ENCODE results near the gene STK4. TPM values are rescaled to one million over a fixed set of nuclear protein-coding genes. Genes with fewer than 3 reads are reported as not detected.

Gene STK4
- total RNA-seq, 1 donor from 2014 or later: 25.3 TPM

DNA sequence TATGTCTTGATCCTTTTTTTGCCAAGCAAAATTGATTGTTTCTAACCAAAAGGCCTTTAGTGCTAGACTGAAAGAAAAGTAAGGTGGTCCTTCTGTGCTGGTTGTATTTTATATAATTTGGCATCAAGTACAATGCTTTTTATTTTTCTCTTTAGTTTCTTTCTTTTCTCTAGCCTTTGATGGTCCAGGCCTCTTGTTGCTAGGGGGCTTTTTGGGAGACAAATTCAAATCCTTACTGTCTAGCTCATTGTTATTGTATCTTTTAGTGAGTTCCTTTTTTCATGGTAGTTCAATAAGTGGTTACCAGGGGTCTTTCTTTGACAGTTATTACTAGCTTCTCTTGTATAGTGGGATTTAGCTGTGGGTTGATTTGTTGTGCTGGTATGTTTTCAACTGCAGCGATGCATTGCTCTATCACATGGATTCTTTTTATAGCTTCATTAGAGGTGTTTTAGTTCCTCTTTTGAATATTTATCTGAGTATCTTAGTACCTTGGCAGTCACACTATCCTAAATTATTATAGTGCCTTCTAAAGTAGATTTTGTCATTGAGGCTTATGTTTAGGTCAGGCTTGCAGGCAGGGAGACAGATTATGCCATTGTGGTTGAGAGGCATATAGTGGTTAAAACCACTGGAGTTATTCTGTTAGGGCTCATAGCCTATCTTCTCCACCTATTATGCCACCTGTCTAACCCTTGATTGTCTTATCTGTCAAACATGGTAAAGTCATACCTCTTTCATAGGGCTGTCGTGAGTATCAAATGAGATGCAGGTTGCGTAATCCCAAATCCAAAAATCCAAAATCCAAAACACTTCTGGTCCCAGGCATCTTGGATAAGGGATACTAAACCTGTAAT is 85.1 kb downstream of the STK4 start:
- H3K4me1 Mint-ChIP-seq (ENCODE audit: unreplicated experiment): peaks cover 71% of the 10 kb centered on the region
- no peak for DNase-seq (ENCODE audit: extremely low spot score, unreplicated experiment)
- no peak overlapping the region for H3K27ac Mint-ChIP-seq (ENCODE audit: unreplicated experiment)
- no peaks in the 10 kb centered on the region for H3K27me3 Mint-ChIP-seq (ENCODE audit: unreplicated experiment)
- TF ChIP-seq, protein P1, sequence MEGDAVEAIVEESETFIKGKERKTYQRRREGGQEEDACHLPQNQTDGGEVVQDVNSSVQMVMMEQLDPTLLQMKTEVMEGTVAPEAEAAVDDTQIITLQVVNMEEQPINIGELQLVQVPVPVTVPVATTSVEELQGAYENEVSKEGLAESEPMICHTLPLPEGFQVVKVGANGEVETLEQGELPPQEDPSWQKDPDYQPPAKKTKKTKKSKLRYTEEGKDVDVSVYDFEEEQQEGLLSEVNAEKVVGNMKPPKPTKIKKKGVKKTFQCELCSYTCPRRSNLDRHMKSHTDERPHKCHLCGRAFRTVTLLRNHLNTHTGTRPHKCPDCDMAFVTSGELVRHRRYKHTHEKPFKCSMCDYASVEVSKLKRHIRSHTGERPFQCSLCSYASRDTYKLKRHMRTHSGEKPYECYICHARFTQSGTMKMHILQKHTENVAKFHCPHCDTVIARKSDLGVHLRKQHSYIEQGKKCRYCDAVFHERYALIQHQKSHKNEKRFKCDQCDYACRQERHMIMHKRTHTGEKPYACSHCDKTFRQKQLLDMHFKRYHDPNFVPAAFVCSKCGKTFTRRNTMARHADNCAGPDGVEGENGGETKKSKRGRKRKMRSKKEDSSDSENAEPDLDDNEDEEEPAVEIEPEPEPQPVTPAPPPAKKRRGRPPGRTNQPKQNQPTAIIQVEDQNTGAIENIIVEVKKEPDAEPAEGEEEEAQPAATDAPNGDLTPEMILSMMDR (IDR thresholded peaks at IDR 0.05): no peak
- no peak overlapping the region for H3K4me3 Mint-ChIP-seq (ENCODE audit: unreplicated experiment)
- no peaks in the 10 kb centered on the region for H3K9me3 Mint-ChIP-seq (ENCODE audit: unreplicated experiment)
- peaks cover 8% of the 10 kb centered on the region for H3K36me3 Mint-ChIP-seq (ENCODE audit: unreplicated experiment)

DNA sequence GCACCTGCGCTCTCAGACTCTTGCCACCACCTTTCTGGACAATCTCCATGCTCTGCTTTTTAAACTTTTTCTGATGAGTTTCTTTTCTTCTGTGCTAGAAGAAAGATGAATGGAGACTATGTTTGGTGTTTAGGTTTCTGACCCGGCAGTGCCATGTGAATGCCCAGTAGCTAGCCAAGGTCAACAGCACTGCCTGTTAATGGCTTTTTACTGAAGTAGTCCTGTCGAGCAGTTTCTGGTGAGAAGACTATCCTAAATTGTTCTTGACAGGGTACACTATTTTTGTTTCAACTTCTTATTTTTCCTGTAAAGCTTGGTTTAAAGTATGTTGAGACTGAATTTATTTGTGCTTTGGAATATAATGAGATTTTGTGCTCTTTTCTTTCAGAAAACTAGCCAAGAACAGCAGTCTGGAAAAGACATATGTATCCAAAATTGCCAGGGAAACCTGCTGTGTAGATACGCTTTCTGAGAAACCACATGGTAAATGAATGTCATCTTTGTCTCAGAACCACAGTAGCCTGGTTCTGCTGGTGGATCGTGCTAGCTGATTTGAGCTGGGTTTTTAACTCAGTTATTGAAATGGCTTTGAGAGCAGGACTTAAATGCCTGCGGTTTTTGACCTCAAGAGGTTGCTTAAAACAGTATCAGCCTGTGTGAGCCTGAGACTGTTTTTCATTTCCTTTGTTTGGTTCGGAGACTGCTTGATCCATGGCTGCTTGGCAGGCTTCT is 86.6 kb downstream of the STK4 start:
- peaks cover 75% of the 10 kb centered on the region for H3K4me1 Mint-ChIP-seq (ENCODE audit: unreplicated experiment)
- no peaks in the 10 kb centered on the region for H3K9me3 Mint-ChIP-seq (ENCODE audit: unreplicated experiment)
- H3K27ac Mint-ChIP-seq (ENCODE audit: unreplicated experiment): peak overlapping the region; percentile 94
- peak overlapping the region; percentile 32 for H3K4me3 Mint-ChIP-seq (ENCODE audit: unreplicated experiment)
- H3K36me3 Mint-ChIP-seq (ENCODE audit: unreplicated experiment): peaks cover 10% of the 10 kb centered on the region
- no peaks in the 10 kb centered on the region for H3K27me3 Mint-ChIP-seq (ENCODE audit: unreplicated experiment)
- TF ChIP-seq, protein P1 (IDR thresholded peaks at IDR 0.05): no peak
- DNase-seq (ENCODE audit: extremely low spot score, unreplicated experiment): no peak

DNA sequence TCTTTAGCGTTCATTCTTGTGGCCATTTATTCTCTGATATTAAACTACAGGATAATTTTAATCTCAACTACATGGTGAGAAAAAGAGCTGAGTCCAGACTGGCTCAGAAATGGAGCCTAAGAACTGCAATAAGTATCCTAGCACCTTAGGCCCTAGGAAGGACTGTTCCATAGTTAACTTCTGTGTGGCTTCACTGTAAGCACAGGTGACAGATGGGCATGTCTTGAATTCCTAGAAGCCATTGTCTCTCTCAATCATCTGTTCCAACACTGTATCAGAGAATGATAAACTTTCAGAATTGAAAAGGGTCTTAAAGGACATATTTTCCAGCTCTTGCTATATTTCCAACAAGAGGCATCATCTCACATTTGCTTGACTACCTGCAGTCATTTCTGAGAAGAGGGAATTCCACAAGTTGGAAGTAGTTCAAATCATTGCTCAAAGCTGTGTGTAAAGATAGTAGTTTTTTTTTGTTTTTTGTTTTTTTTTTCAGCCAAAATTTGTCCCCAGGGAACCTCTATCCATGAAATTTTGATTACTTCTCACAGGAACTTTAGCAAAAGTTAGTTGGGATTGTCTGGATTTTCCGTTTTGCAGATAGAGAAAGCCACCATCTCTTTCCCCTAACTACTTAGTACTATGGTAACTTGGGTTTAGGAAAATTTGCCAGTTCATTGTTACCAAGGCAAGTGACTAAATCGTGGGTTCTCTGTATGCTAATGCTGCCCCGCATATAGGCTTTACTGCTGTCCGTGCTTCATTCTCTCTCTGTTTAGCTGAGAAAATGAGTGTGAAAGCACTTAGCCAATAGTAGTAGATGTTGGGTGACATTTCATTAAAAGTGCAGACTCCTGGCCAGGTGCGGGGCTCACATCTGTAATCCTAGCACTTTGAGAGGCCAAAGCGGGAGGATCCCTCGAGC is 87.4 kb downstream of the STK4 start:
- Mint-ChIP-seq H3K4me3 (ENCODE audit: unreplicated experiment) (peak overlapping the region; percentile 32), H3K27ac (ENCODE audit: unreplicated experiment) (peak overlapping the region; percentile 94), H3K27me3 (ENCODE audit: unreplicated experiment) (no peaks in the 10 kb centered on the region), H3K36me3 (ENCODE audit: unreplicated experiment) (peaks cover 10% of the 10 kb centered on the region), H3K9me3 (ENCODE audit: unreplicated experiment) (no peaks in the 10 kb centered on the region), H3K4me1 (ENCODE audit: unreplicated experiment) (peaks cover 73% of the 10 kb centered on the region)
- no peak for DNase-seq (ENCODE audit: extremely low spot score, unreplicated experiment)
- TF ChIP-seq, protein P1 (IDR thresholded peaks at IDR 0.05): no peak

DNA sequence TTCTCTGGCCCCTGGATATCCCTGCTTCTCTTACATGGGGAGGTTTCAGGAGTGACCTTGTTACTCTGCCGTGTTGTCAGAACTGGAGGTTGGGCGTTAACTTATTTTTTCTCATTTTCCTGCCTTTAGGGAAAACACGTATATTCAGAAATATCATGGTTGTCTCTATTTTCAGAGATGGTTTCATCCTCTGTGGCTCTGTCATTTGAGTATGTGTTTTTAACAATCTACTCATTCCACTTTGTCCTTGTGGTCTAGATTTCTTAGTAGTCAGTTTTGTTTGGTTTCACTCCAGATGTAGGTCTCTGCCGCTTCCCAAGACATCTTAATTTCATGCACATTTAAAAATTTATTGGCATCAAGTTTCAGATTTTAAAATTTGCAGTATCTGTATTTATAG is 88.7 kb downstream of the STK4 start:
- H3K4me1 Mint-ChIP-seq (ENCODE audit: unreplicated experiment): peaks cover 67% of the 10 kb centered on the region
- no peaks in the 10 kb centered on the region for H3K9me3 Mint-ChIP-seq (ENCODE audit: unreplicated experiment)
- H3K27me3 Mint-ChIP-seq (ENCODE audit: unreplicated experiment): no peaks in the 10 kb centered on the region
- no peak for DNase-seq (ENCODE audit: extremely low spot score, unreplicated experiment)
- peaks cover 10% of the 10 kb centered on the region for H3K36me3 Mint-ChIP-seq (ENCODE audit: unreplicated experiment)
- H3K27ac Mint-ChIP-seq (ENCODE audit: unreplicated experiment): peak overlapping the region; percentile 81
- TF ChIP-seq, protein P1 (IDR thresholded peaks at IDR 0.05): no peak
- H3K4me3 Mint-ChIP-seq (ENCODE audit: unreplicated experiment): peak overlapping the region; percentile 49

All from osteocyte (in vitro differentiated cells).